ENCODE data around the gene AHI1.
"Not testable (repeated sequence)": the region's sequence is repeated elsewhere in the genome, so short reads cannot be mapped to it uniquely, and the experiment has no call there.

The AHI1 gene

DNA sequence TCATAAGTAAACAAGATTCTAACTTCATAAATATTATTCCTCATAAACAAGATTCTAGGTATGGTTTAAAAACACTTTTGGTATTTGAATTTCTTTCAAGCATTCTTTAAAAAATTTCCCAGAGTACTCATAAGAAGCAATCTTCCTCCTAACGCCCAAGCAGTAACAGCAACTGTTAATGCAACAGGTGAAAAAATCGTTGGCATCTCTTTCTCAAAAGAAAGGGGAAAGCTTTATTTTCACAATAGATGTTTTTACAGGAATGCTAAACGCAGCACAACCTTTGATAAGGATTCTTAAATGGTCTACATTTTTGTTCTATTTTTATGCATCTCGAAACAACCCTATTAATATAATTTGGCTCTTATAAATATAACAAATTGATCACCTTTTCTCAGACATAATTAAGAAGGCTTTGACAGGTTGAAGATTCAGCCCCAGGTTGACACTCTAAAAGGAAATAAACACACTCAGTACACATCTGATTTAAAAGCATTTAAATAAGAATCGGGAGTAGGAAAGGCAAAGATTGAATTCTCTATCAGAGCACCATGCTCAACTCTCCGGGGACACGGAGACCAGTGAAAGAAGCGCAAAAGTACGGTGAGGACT lies 634 bp downstream of the AHI1 start:
- TF ChIP-seq GATA1 (IDR thresholded peaks at IDR 0.05; ENCODE audit: low read depth, low read length) (no peak), POLR2A (IDR thresholded peaks at IDR 0.05; ENCODE audit: low read length) (no peak)
- DNase-seq: peak in 1 of 2 experiments; percentile 29

DNA sequence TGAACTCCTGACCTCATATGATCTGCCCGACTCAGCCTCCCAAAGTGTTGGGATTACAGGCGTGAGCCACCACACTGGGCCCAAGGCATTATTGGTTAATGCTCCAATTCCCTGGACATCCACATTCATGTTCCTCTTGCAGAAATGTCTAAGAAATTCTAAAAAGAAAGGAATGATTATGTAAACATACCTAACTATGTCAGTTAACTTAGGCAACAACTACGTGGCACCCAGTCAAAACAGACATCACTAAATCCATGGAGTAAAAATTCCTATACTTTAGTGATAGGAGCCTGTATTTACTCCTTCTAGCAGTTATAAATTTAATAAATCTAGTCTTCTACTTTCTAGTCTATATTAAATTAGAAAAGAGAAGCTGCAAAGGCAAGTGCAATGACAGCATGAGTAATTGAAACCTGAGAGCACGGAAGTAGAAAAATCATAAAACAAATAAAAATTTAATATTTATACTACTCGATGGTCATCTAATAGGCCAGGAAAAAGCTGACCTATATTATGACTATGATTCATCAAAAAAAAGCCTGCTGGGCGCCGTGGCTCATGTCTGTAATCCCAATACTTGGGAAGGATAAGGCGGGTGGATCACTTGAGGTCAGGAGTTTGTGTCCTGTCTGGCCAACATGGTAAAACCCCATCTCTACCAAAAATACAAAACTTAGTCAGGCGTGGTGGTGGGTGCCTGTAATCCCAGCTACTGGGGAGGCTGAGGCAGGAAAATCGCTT lies 4.2 kb downstream of the AHI1 start:
- DNase-seq: no peak
- TF ChIP-seq POLR2A (IDR thresholded peaks at IDR 0.05; ENCODE audit: low read length) (no peak), GATA1 (IDR thresholded peaks at IDR 0.05; ENCODE audit: low read depth, low read length) (no peak)

DNA sequence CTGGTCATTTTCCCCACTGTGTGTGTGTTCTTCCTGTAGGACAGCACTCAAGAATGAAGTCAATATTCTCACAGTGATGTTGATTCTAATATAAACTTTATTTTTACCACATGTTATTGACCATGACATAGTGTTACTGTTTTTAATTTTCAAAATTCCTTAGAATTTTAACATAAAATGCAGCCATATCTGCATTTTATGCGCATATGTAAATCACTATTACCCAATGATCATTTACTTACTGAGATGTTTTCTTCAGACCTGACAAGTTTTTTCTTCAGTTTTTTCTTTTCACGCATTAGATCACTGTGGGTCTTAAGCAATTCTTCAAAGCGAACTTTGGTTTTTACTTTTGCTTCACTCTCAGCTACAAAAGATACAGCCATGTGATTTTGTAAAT lies 7.2 kb downstream of the AHI1 start:
- no peak for DNase-seq

DNA sequence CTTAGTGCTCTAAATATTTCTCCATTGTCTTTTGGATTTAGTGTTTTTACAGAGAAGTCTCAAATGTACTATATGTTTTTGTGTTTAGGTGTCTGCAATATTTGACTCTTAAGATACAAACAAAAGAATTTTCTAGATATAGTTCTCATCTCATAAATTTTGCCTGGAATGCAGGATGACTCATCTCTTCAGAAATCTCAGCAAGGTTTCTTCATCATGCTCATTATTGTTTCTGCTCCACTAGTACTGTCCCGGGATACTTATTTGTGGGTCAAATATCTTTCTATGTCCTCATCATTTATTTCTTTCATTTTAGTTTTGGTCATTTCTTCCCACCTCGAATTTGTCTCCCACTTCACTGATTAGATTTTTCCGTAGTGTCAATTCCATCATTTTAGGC lies 9.5 kb downstream of the AHI1 start:
- TF ChIP-seq GATA1 (IDR thresholded peaks at IDR 0.05; ENCODE audit: low read depth, low read length) (no peak), POLR2A (IDR thresholded peaks at IDR 0.05; ENCODE audit: low read length) (no peak)
- DNase-seq: no peak

More for the DNA sequence above, 7.2 kb downstream of the AHI1 start:
- TF ChIP-seq GATA1 (IDR thresholded peaks at IDR 0.05; ENCODE audit: low read depth, low read length): no peak
- no peak for TF ChIP-seq POLR2A (IDR thresholded peaks at IDR 0.05; ENCODE audit: low read length)

GRCh38 chr6:135483903-135484302 lies 13.6 kb downstream of the AHI1 start:
- not testable (repeated sequence) for DNase-seq

- peak; percentile 11 to 12 for DNase-seq
- TF ChIP-seq GATA1 (IDR thresholded peaks at IDR 0.05; ENCODE audit: low read depth, low read length) (no peak), POLR2A (IDR thresholded peaks at IDR 0.05; ENCODE audit: low read length) (no peak)
Measured at GRCh38 chr6:135481783-135482369, 15.7 kb downstream of the AHI1 start.

DNA sequence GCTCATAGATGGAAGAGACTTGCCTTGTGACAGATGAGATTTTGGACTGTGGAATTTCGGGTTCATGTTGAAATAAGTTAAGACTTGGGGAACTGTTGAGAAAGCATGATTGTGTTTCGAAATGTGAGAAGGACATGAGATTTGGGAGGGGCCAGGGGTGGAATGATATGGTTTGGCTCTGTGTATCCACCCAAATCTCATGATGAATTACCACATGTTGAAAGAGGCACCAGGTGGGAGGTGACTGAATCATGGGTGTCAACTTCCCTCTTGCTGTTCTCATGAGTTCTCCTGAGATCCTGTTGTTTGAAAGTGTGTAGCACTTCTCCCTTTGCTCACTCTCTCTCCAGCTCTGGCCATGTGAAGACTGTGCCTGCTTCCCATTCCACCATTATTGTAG lies 17.9 kb downstream of the AHI1 start:
- TF ChIP-seq GATA1 (IDR thresholded peaks at IDR 0.05; ENCODE audit: low read depth, low read length): no peak
- no peak for TF ChIP-seq POLR2A (IDR thresholded peaks at IDR 0.05; ENCODE audit: low read length)
- no peak for DNase-seq

DNA sequence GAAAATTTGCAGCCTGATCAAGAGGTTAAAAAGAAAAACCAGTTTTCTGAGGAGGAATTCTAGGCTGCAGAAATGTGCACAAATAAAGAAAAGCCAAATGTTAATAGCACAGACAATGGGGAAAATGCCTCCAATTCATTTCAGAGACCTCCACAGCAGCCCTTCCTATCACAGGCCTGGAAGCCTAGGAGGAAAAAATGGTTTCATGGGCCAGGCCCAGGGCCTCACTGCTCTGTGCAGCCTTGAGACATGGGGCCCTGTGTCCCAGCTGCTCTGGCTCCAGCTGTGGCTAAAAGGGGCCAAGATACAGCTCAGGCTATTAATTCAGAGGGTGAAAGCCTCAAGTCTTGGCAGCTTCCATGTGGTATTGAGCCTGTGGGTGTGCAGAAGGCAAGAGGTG lies 18.9 kb downstream of the AHI1 start:
- TF ChIP-seq POLR2A (IDR thresholded peaks at IDR 0.05; ENCODE audit: low read length): no peak
- TF ChIP-seq GATA1 (IDR thresholded peaks at IDR 0.05; ENCODE audit: low read depth, low read length): no peak
- DNase-seq: no peak

- no peak for TF ChIP-seq POLR2A (IDR thresholded peaks at IDR 0.05; ENCODE audit: low read length)
- no peak for TF ChIP-seq GATA1 (IDR thresholded peaks at IDR 0.05; ENCODE audit: low read depth, low read length)
- DNase-seq: no peak
Measured at GRCh38 chr6:135475292-135475886, 22.2 kb downstream of the AHI1 start.

- DNase-seq: no peak
- TF ChIP-seq GATA1 (IDR thresholded peaks at IDR 0.05; ENCODE audit: low read depth, low read length): no peak
- no peak for TF ChIP-seq POLR2A (IDR thresholded peaks at IDR 0.05; ENCODE audit: low read length)
Measured at GRCh38 chr6:135474362-135474761, 23.2 kb downstream of the AHI1 start.

DNA sequence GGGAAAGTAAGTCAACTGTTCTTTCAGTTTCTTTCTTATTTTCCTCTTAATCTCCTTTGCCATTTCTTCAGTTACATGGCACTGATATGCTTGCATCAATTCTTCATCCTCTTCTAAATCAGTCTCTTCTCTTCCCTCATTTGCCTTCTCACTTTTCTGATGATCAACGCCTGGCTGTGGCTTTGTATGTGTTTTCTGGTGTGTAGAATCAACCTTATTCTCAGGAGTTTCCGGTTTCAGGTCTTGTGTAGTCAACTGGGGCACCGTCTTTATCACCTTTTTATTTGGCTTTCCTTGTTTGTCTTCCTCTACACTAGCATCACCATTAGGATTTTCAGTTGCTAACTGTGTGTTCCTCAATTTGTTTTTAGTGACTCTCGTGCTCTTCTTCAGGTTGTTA lies 31.6 kb downstream of the AHI1 start:
- TF ChIP-seq GATA1 (IDR thresholded peaks at IDR 0.05; ENCODE audit: low read depth, low read length) (no peak), POLR2A (IDR thresholded peaks at IDR 0.05; ENCODE audit: low read length) (no peak)
- DNase-seq: no peak

DNA sequence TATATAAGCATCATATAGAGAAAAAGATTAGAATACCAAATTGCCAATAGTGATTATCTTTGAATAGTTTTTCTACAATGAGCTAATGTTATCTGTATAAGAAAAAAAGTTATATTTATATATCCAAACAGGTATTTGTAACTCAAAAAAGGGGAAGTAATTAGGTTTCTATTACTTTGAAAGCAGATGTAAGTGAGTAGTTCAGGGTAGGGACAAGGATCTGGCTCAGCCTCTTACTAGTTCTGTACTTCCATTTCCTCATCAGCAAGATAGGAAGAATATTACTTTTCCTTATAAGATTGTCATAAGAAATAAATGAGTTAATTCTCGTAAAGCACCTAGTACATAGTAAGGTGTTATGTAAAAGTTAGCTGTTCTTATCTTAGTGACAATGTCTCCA lies 32.2 kb downstream of the AHI1 start:
- DNase-seq: no peak

DNA sequence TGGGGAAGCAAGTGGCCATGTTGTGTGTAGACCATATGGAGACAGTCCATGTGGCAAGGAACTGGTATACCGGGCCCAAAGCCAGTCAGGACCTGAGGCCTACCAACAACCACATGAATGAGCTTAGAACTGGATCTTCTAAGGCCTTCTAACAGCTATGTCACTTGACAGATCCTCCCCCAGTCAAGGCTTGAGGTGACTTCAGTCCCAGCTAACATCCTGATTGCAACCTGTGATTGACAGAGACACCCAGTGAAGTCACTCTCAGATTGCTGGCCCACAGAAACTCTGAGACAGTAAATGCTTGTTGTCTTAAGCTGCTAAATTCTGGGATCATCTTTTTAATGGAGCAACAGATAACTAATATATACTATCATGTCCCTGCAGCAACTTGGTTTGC lies 32.9 kb downstream of the AHI1 start:
- no peak for DNase-seq
- no peak for TF ChIP-seq POLR2A (IDR thresholded peaks at IDR 0.05; ENCODE audit: low read length)
- no peak for TF ChIP-seq GATA1 (IDR thresholded peaks at IDR 0.05; ENCODE audit: low read depth, low read length)

More for the DNA sequence above, 32.2 kb downstream of the AHI1 start:
- TF ChIP-seq GATA1 (IDR thresholded peaks at IDR 0.05; ENCODE audit: low read depth, low read length): no peak

DNA sequence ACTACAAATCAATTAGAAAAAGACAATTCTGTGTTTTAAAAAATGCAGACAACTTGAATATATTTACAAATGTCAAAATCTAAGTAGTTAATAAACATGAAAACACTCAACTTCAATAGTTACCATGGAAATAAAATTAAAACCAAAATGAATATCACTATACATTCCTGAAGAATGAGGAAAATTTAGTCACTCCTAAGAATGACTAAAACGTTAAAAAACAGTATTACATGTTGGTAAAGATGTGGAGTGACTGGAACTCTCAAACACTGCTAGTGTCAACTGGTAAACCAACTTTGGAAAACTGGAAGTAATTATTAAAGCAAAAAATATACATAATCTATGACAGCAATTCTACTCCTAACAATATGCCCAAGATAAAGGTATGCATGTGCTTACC lies 36.3 kb downstream of the AHI1 start:
- DNase-seq: no peak
- no peak for TF ChIP-seq GATA1 (IDR thresholded peaks at IDR 0.05; ENCODE audit: low read depth, low read length)
- TF ChIP-seq POLR2A (IDR thresholded peaks at IDR 0.05; ENCODE audit: low read length): no peak

DNA sequence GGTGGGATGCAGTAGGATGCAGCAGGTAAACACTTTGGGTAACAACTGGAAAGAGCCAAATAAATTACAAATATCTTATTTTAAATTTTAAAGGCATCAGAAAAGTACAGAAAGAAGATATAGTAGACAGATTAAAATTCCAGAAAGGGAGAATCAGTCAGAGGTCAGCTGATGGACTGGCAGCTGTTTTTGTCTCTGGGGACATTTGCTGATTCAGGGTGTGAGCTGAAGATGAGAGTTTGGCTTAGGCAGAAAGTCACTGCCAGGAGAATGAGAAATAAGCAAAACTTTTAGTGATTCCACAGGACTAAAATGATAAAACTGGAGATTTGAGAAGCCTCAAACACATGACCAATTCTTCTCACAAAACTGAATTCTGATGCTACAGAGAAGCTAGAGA lies 39.5 kb downstream of the AHI1 start:
- TF ChIP-seq POLR2A (IDR thresholded peaks at IDR 0.05; ENCODE audit: low read length) (no peak), GATA1 (IDR thresholded peaks at IDR 0.05; ENCODE audit: low read depth, low read length) (no peak)

More for the DNA sequence above, 39.5 kb downstream of the AHI1 start:
- no peak for DNase-seq
